Measurements from ENCODE around the gene NPBWR2. TPM values are rescaled to one million over a fixed set of nuclear protein-coding genes. Genes with fewer than 3 reads are reported as not detected.
"Not testable (repeated sequence)": the region's sequence is repeated elsewhere in the genome, so short reads cannot be mapped to it uniquely, and the experiment has no call there.

Gene NPBWR2
- total and polyA plus RNA-seq, 4 donors = not detected

DNA sequence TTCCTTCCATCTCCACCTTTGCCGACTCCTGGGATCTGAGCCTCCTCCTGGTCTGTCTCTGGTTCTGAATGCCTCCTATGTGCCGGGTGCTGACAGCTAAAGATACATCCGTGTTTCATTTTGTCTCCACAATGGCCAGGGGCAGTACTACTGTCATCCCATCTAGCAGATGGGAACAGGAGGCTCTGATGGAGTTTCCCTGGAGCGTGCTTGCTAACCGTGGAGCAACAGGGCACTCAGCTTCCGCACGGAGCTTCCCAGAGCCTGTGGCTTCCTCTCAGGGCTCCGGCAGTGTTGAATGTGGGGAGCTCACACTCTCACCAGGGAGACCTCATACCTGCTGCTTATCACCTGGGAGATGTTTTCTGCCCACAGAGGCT, 11.9 kb upstream of the NPBWR2 start:
- Histone ChIP-seq H3K4me1 (ENCODE audit: control insufficient read depth in 4 of 4, insufficient read depth in 4 of 4, low read length in 3 of 4) (peaks cover 0 to 4% (median under 1%) of the 10 kb centered on the region in 4 donors), H3K36me3 (ENCODE audit: control insufficient read depth in 4 of 4, insufficient read depth in 3 of 4, low read depth in 1 of 4, low read length in 3 of 4) (no peaks in the 10 kb centered on the region), H3K9ac (ENCODE audit: low read depth in 1 of 2, low read length in 2 of 2) (no peak overlapping the region), H3K4me3 (ENCODE audit: low read depth in 1 of 3, low read length in 3 of 3) (no peak overlapping the region), H3K27me3 (ENCODE audit: control insufficient read depth in 4 of 4, insufficient read depth in 4 of 4, low read length in 3 of 4) (peaks cover 0 to 3% (median 1%) of the 10 kb centered on the region in 4 donors), H3K27ac (ENCODE audit: low read depth in 1 of 2, low read length in 2 of 2) (no peak overlapping the region), H3K9me3 (ENCODE audit: control insufficient read depth in 4 of 4, low read length in 3 of 4) (no peaks in the 10 kb centered on the region)
- no peak for TF ChIP-seq RXRA (IDR thresholded peaks at IDR 0.05)
- TF ChIP-seq EGR1 (IDR thresholded peaks at IDR 0.05; ENCODE audit: low read depth in 2 of 2) = no peak
- TF ChIP-seq JUND (IDR thresholded peaks at IDR 0.05) = no peak
- no peak for TF ChIP-seq GABPA (IDR thresholded peaks at IDR 0.05 in 1 of 2, conservative IDR thresholded peaks at IDR 0.05 in 1 of 2)
- no peak for TF ChIP-seq SP1 (IDR thresholded peaks at IDR 0.05)
- TF ChIP-seq, protein P1, sequence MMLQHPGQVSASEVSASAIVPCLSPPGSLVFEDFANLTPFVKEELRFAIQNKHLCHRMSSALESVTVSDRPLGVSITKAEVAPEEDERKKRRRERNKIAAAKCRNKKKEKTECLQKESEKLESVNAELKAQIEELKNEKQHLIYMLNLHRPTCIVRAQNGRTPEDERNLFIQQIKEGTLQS (IDR thresholded peaks at IDR 0.05) = no peak
- no peak for TF ChIP-seq TAF1 (conservative IDR thresholded peaks at IDR 0.05)
- TF ChIP-seq, protein P2, sequence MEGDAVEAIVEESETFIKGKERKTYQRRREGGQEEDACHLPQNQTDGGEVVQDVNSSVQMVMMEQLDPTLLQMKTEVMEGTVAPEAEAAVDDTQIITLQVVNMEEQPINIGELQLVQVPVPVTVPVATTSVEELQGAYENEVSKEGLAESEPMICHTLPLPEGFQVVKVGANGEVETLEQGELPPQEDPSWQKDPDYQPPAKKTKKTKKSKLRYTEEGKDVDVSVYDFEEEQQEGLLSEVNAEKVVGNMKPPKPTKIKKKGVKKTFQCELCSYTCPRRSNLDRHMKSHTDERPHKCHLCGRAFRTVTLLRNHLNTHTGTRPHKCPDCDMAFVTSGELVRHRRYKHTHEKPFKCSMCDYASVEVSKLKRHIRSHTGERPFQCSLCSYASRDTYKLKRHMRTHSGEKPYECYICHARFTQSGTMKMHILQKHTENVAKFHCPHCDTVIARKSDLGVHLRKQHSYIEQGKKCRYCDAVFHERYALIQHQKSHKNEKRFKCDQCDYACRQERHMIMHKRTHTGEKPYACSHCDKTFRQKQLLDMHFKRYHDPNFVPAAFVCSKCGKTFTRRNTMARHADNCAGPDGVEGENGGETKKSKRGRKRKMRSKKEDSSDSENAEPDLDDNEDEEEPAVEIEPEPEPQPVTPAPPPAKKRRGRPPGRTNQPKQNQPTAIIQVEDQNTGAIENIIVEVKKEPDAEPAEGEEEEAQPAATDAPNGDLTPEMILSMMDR (IDR thresholded peaks at IDR 0.05; ENCODE audit: low read depth, low read length, missing input control) = no peak
- no peak for TF ChIP-seq NR2F2 (IDR thresholded peaks at IDR 0.05)
- no peak for TF ChIP-seq FOXA1 (IDR thresholded peaks at IDR 0.05)
- TF ChIP-seq, protein P3, sequence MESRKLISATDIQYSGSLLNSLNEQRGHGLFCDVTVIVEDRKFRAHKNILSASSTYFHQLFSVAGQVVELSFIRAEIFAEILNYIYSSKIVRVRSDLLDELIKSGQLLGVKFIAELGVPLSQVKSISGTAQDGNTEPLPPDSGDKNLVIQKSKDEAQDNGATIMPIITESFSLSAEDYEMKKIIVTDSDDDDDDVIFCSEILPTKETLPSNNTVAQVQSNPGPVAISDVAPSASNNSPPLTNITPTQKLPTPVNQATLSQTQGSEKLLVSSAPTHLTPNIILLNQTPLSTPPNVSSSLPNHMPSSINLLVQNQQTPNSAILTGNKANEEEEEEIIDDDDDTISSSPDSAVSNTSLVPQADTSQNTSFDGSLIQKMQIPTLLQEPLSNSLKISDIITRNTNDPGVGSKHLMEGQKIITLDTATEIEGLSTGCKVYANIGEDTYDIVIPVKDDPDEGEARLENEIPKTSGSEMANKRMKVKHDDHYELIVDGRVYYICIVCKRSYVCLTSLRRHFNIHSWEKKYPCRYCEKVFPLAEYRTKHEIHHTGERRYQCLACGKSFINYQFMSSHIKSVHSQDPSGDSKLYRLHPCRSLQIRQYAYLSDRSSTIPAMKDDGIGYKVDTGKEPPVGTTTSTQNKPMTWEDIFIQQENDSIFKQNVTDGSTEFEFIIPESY (IDR thresholded peaks at IDR 0.05) = no peak
- TF ChIP-seq YY1 (IDR thresholded peaks at IDR 0.05) = no peak
- TF ChIP-seq HNF4G (IDR thresholded peaks at IDR 0.05) = no peak
- TF ChIP-seq FOXA2 (IDR thresholded peaks at IDR 0.05) = no peak
- TF ChIP-seq, protein P4, sequence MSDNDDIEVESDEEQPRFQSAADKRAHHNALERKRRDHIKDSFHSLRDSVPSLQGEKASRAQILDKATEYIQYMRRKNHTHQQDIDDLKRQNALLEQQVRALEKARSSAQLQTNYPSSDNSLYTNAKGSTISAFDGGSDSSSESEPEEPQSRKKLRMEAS (IDR thresholded peaks at IDR 0.05) = no peak
- no peak for TF ChIP-seq HNF4A (conservative IDR thresholded peaks at IDR 0.05)
- no peak for TF ChIP-seq RAD21 (IDR thresholded peaks at IDR 0.05)
- TF ChIP-seq, protein P5, sequence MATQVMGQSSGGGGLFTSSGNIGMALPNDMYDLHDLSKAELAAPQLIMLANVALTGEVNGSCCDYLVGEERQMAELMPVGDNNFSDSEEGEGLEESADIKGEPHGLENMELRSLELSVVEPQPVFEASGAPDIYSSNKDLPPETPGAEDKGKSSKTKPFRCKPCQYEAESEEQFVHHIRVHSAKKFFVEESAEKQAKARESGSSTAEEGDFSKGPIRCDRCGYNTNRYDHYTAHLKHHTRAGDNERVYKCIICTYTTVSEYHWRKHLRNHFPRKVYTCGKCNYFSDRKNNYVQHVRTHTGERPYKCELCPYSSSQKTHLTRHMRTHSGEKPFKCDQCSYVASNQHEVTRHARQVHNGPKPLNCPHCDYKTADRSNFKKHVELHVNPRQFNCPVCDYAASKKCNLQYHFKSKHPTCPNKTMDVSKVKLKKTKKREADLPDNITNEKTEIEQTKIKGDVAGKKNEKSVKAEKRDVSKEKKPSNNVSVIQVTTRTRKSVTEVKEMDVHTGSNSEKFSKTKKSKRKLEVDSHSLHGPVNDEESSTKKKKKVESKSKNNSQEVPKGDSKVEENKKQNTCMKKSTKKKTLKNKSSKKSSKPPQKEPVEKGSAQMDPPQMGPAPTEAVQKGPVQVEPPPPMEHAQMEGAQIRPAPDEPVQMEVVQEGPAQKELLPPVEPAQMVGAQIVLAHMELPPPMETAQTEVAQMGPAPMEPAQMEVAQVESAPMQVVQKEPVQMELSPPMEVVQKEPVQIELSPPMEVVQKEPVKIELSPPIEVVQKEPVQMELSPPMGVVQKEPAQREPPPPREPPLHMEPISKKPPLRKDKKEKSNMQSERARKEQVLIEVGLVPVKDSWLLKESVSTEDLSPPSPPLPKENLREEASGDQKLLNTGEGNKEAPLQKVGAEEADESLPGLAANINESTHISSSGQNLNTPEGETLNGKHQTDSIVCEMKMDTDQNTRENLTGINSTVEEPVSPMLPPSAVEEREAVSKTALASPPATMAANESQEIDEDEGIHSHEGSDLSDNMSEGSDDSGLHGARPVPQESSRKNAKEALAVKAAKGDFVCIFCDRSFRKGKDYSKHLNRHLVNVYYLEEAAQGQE (IDR thresholded peaks at IDR 0.05) = no peak
- DNase-seq (ENCODE audit: low spot score) = no peak
- 81% methylated on average over 8 of the region's 8 CpGs for WGBS

DNA sequence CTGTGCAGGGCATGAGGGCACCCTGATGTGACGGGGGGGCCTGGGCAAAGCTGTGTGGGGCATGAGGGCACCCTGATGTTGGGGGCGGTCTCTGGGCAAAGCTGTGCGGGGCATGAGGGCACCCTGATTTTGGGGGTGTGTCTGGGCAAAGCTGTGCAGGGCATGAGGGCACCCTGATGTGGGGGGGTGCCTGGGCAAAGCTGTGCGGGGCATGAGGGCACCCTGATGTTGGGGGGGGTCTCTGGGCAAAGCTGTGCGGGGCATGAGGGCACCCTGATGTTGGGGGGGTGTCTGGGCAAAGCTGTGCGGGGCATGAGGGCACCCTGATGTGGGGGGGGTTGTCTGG, 10.0 kb upstream of the NPBWR2 start:
- DNase-seq (ENCODE audit: low spot score); H3K27ac ChIP-seq (ENCODE audit: low read depth in 1 of 2, low read length in 2 of 2); H3K36me3 ChIP-seq (ENCODE audit: control insufficient read depth in 4 of 4, insufficient read depth in 3 of 4, low read depth in 1 of 4, low read length in 3 of 4); H3K9ac ChIP-seq (ENCODE audit: low read depth in 1 of 2, low read length in 2 of 2); H3K4me1 ChIP-seq (ENCODE audit: control insufficient read depth in 4 of 4, insufficient read depth in 4 of 4, low read length in 3 of 4); H3K27me3 ChIP-seq (ENCODE audit: control insufficient read depth in 4 of 4, insufficient read depth in 4 of 4, low read length in 3 of 4); H3K4me3 ChIP-seq (ENCODE audit: low read depth in 1 of 3, low read length in 3 of 3); H3K9me3 ChIP-seq (ENCODE audit: control insufficient read depth in 4 of 4, low read length in 3 of 4): not testable (repeated sequence)
- WGBS = 62% methylated on average over 6 of the region's 6 CpGs

All from liver (tissue), 9 donors.